ENCODE measurements around the gene OSBPL3.

OSBPL3 gene

DNA sequence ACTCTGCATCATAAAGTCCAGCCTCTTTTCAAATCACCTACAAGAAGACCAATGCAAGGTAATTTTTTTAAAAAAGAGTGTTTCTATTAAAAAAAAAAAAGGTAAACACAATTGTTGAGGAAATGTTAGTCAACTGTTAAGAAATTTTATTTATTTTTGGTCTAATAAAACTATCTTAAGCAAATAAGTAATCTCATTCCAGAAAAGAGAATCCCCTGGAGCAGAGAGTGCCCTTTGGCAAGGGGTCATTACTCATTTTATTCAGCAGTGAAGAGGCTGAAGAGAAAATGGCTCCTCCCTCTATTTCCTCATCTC, 159.3 kb downstream of the OSBPL3 start:
- DNase-seq (ENCODE audit: low spot score in 2 of 2) (no peak), ATAC-seq (ENCODE audit: low read depth) (no peak)
- H3K4me3 Mint-ChIP-seq: peak overlapping the region; percentile 61
- no peaks in the 10 kb centered on the region for H3K27me3 Mint-ChIP-seq
- peaks cover 18% of the 10 kb centered on the region for H3K36me3 Mint-ChIP-seq
- peaks cover 25% of the 10 kb centered on the region for H3K4me1 Mint-ChIP-seq
- peak overlapping the region; percentile 99 for H3K27ac Mint-ChIP-seq
- H3K9me3 Mint-ChIP-seq: no peaks in the 10 kb centered on the region

DNA sequence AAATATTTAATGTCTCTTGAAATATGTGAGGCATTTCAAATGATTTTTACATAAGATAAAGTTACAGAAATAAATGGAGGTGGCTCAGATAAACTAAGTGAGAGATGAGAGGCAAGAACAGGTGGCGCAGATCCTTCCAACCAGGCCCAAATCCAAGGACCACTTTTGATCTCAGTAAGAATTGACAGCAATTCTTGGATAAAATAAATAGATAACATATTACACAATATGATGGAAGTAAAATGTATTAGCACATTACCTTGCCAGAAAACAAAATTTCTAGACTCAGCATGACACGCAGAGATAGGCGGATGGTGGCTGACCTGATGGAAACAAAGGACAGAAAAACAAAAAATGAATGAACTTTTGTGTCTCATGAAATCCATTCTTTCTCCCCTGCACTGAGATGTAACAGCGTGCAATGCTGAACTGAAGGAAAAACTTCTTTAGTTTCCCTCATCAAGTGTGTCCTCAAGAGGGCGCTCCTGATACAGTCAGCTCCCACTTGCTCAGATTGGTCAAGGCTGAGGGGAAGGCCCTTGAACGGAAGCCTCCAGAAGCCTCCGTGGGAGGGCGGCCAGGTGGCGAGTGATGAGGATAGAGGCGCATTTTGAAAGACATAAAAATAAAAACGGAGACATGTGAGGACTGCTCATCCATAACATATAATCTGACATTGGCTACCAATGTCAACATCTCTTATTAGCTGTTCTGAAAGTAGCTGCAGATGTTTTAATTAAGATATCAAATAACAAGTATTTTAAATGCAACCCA, 159.9 kb downstream of the OSBPL3 start:
- peak overlapping the region; percentile 72 for H3K4me3 Mint-ChIP-seq
- DNase-seq (ENCODE audit: low spot score in 2 of 2) (peak; percentile 71 to 77), ATAC-seq (ENCODE audit: low read depth) (peak; percentile 44)
- H3K9me3 Mint-ChIP-seq: no peaks in the 10 kb centered on the region
- peak overlapping the region; percentile 99 for H3K27ac Mint-ChIP-seq
- H3K36me3 Mint-ChIP-seq: peaks cover 18% of the 10 kb centered on the region
- H3K4me1 Mint-ChIP-seq: peaks cover 20% of the 10 kb centered on the region
- no peaks in the 10 kb centered on the region for H3K27me3 Mint-ChIP-seq

DNA sequence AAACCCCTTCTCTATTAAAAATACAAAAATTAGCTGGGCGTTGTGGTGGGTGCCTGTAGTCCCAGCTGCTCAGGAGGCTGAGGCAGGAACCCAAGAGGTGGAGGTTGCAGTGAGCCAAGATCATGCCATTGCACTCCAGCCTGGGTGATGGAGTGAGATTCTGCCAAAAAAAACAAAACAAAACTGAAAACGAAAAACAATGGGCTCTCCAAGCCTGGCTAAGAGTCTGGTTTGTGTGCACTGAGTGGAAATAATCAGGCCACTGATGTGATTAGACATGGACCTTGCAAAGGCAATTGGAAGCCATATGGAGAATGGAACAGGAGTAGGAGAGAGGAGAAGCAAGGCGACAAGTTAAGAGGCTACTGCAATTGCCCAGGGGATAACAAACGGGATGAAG, 162.6 kb downstream of the OSBPL3 start:
- H3K4me3 Mint-ChIP-seq: no peak overlapping the region
- H3K9me3 Mint-ChIP-seq: no peaks in the 10 kb centered on the region
- H3K27ac Mint-ChIP-seq: peak overlapping the region; percentile 43
- ATAC-seq (ENCODE audit: low read depth): no peak
- peaks cover 13% of the 10 kb centered on the region for H3K4me1 Mint-ChIP-seq
- no peak for DNase-seq (ENCODE audit: low spot score in 2 of 2)
- no peaks in the 10 kb centered on the region for H3K27me3 Mint-ChIP-seq
- peaks cover 21% of the 10 kb centered on the region for H3K36me3 Mint-ChIP-seq

DNA sequence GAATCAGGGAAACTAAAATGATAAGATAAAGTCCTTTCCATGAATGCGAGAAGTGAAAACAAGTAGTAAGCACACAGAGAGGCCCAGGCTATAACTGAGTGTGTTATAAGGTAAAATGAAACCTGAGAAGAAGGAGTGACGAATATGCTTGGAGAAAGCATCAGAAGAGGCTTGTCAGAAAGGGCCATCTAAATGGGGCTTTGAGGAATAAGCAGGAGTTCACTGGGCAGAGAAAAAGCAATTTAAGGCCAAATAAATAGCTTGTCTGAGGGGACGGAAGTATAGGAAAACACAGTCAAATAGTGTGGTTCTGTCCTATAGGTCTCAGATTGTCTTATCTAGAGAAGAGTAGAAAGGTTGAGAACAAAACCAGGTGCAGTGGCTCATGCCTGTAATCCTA, 163.1 kb downstream of the OSBPL3 start:
- Mint-ChIP-seq H3K27ac (peak overlapping the region; percentile 29), H3K4me3 (no peak overlapping the region), H3K4me1 (peaks cover 13% of the 10 kb centered on the region), H3K36me3 (peaks cover 21% of the 10 kb centered on the region), H3K9me3 (no peaks in the 10 kb centered on the region), H3K27me3 (no peaks in the 10 kb centered on the region)
- ATAC-seq (ENCODE audit: low read depth) (no peak), DNase-seq (ENCODE audit: low spot score in 2 of 2) (no peak)

DNA sequence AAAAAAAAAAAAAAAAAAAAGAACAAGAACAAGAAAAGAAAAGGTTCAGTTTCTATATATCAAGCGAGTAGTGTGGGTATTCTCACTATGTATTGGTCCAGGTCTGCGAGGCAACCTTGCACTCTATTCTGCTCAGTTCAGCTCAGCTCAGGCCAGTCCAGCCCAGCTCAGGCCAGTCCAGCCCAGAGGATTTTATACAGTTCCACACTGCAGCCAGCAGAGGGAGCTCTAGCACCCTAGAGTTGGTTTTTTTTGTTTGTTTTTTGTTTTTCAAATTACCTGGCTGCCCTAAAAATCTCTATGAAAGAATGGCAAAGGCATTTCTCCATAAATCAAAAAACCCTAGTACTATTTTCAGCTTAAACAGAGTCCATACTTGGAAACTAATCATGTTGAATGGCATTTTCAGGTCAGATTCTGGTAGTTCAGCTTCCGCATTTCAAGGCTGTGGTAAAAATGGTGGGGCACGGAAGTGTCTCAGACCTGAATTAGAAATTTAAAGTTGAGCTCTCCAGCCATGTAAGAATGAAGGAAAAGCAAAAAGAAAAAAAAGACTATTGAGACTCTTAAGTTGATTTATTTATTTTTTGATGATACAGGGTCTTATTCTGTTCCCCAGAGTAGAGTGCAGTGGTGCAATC, 167.6 kb downstream of the OSBPL3 start:
- DNase-seq (ENCODE audit: low spot score in 2 of 2) (peak; percentile 36 to 38), ATAC-seq (ENCODE audit: low read depth) (peak; percentile 59)
- Mint-ChIP-seq H3K27ac (no peak overlapping the region), H3K9me3 (no peaks in the 10 kb centered on the region), H3K27me3 (no peaks in the 10 kb centered on the region), H3K4me1 (no peaks in the 10 kb centered on the region), H3K4me3 (no peak overlapping the region), H3K36me3 (peaks cover 35% of the 10 kb centered on the region)

DNA sequence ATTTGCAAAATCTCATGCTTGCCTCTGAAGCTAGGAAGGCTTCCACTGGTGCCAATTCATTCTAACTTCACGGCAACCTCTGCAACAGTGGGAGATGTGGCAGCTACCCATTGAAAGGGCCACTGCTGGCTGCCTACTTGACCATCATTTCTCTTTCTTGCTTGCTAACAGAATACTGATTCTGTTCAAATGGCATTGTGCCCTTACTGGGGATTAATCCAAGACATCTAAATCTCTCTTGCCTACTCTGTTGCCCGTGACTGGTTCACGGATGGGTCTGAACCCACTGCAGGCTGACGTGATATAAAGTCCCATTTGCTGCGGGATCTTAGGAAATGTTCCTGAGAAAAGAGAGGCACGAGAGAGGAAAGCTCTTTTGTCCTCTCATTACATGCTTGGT, 171.5 kb downstream of the OSBPL3 start:
- ATAC-seq (ENCODE audit: low read depth) (no peak), DNase-seq (ENCODE audit: low spot score in 2 of 2) (no peak)
- H3K36me3 Mint-ChIP-seq: peaks cover 37% of the 10 kb centered on the region
- H3K9me3 Mint-ChIP-seq: no peaks in the 10 kb centered on the region
- H3K4me1 Mint-ChIP-seq: no peaks in the 10 kb centered on the region
- no peaks in the 10 kb centered on the region for H3K27me3 Mint-ChIP-seq
- no peak overlapping the region for H3K27ac Mint-ChIP-seq
- no peak overlapping the region for H3K4me3 Mint-ChIP-seq

DNA sequence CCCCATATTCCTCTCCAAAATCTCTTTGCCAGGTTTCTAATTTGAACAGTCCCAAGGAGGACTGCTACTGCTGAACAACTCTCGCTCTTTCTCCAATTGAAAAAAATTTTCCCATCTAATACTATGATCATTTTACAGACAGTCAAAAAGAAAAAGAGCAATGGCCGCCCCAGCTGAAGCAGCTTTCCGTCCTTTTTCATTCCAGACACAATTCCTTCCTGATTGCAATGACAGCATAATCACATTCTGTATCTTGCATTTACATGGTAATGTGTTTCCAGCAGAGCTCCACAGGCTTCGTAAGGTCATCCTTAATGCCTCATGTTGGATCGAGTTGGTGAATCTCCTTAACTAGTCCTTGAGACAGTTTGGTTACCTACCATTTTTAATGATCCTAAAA, 177.7 kb downstream of the OSBPL3 start:
- no peaks in the 10 kb centered on the region for H3K27me3 Mint-ChIP-seq
- H3K4me1 Mint-ChIP-seq: no peaks in the 10 kb centered on the region
- no peak overlapping the region for H3K4me3 Mint-ChIP-seq
- ATAC-seq (ENCODE audit: low read depth) (no peak), DNase-seq (ENCODE audit: low spot score in 2 of 2) (no peak)
- no peaks in the 10 kb centered on the region for H3K9me3 Mint-ChIP-seq
- peaks cover 39% of the 10 kb centered on the region for H3K36me3 Mint-ChIP-seq
- H3K27ac Mint-ChIP-seq: no peak overlapping the region

DNA sequence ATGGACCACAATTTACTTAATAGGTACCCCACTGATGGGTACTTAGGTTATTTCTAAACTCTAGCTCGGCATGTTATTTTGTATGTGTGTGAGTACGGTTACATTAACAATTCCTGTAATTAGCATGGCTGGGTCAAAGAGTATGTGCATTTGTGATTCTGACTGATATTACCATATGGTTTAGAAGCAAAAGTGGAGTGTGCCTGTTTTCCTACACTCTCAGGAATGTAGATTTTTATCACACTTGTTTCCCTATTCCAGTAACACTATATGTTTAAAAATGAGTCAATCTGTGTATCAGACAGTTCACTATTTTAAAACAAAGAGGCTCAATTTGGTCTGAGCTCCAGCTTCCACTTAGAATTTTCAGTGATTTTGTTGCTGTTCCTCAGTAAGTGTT, 178.1 kb downstream of the OSBPL3 start:
- H3K4me3 Mint-ChIP-seq: no peak overlapping the region
- no peaks in the 10 kb centered on the region for H3K9me3 Mint-ChIP-seq
- H3K27ac Mint-ChIP-seq: no peak overlapping the region
- H3K4me1 Mint-ChIP-seq: no peaks in the 10 kb centered on the region
- no peak for ATAC-seq (ENCODE audit: low read depth)
- H3K27me3 Mint-ChIP-seq: no peaks in the 10 kb centered on the region
- DNase-seq (ENCODE audit: low spot score in 2 of 2): no peak
- H3K36me3 Mint-ChIP-seq: peaks cover 41% of the 10 kb centered on the region

DNA sequence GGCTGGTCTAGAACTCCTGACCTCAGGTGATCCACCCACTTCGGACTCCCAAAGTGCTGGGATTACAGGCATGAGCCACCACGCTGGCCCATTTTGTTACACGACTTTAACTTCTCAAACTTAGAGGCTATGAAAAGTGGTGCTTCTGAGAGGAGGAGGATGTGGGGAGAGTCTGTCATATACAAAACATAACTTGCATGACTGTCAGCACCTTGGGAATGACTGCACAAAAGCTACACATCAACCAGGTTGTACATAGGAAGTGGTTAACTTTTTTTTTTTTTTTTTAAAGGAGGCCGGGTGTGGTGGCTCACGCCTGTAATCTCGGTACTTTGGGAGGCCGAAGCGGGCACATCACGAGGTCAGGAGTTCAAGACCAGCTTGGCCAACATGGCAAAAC, 179.3 kb downstream of the OSBPL3 start:
- DNase-seq (ENCODE audit: low spot score in 2 of 2) (no peak), ATAC-seq (ENCODE audit: low read depth) (no peak)
- peaks cover 44% of the 10 kb centered on the region for H3K36me3 Mint-ChIP-seq
- peaks cover 1% of the 10 kb centered on the region for H3K4me1 Mint-ChIP-seq
- H3K27me3 Mint-ChIP-seq: no peaks in the 10 kb centered on the region
- no peak overlapping the region for H3K27ac Mint-ChIP-seq
- no peaks in the 10 kb centered on the region for H3K9me3 Mint-ChIP-seq
- no peak overlapping the region for H3K4me3 Mint-ChIP-seq

DNA sequence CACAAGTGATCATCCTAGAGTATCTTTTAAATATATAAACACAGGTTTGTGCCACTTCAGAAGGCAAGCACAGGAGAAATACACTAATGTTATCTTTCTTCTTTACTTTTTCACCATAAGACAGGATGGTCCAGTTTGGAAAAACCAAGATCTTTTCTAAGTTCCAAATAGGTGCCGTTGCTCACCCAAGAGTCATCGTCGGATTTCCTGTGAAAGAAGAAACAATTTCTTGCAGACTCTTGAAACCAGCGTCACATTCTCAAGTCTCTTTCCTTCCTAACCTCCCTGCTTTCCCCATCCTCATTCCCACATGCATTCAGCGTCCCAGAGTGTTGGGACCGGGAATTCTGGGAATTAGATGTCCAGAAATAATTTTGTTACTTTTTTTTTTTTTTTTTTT, 179.9 kb downstream of the OSBPL3 start:
- Mint-ChIP-seq H3K4me3 (no peak overlapping the region), H3K27me3 (no peaks in the 10 kb centered on the region), H3K27ac (no peak overlapping the region), H3K4me1 (peaks cover 3% of the 10 kb centered on the region), H3K9me3 (no peaks in the 10 kb centered on the region), H3K36me3 (peaks cover 45% of the 10 kb centered on the region)
- DNase-seq (ENCODE audit: low spot score in 2 of 2) (no peak), ATAC-seq (ENCODE audit: low read depth) (no peak)

DNA sequence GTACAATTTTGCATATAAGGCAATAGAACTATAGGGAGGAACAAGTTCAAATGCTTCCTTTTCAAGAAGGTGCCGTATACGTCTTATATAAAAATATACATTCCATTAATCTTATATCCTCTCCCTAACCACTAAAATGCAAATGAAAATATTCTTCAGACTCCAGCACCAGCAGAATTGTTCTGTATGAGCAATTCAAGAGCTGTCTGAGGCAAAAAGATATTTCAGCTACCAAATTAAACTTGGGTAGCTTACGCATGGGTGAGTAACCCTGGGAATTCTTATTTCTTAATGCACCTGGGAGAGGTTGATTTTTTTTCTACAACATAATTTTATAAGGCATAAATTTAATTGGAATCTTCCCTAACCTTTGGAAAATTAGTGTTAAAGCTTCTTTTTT, 180.5 kb downstream of the OSBPL3 start:
- no peaks in the 10 kb centered on the region for H3K9me3 Mint-ChIP-seq
- no peak overlapping the region for H3K27ac Mint-ChIP-seq
- peaks cover 43% of the 10 kb centered on the region for H3K36me3 Mint-ChIP-seq
- no peaks in the 10 kb centered on the region for H3K27me3 Mint-ChIP-seq
- H3K4me1 Mint-ChIP-seq: peaks cover 8% of the 10 kb centered on the region
- DNase-seq (ENCODE audit: low spot score in 2 of 2): no peak
- no peak overlapping the region for H3K4me3 Mint-ChIP-seq
- ATAC-seq (ENCODE audit: low read depth): no peak

DNA sequence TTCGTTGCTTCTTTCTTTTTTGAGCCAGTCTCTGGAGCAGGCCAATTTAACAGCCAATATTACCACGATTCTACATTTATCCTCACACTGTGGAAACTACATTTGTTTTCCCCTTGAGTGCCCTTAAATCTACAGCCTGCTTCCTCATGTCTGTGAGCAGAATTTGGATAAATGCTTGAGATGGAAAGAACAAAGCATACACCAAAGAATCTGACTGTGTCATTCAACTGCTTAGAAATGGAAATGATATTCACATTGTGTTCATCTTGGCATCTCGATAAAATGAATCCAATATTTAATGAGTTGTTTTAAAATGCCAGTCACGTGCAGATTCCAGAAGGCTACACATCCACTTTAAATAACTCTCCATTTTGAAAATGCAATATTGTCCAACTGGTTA, 181.7 kb downstream of the OSBPL3 start:
- no peak for DNase-seq (ENCODE audit: low spot score in 2 of 2)

DNA sequence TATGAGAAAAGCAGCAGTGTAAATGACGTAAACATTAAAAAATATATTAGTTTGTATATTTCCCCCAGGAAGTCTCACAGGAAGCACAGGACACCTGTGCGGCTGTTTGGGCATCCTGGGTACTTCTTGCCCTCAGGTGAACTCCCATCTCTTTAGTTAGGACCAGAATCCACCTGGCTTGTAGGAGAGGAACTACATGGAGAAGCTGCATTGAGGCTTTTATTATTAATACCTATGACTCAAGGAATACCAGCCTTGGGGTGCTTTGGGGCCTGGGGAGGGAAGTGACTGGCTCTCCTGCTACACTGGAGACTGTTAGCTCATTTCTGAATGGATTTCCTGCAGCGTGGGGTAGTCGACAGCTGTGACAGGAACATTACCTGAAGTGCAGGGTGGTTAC, 182.7 kb downstream of the OSBPL3 start:
- peaks cover 31% of the 10 kb centered on the region for H3K36me3 Mint-ChIP-seq
- H3K27ac Mint-ChIP-seq: no peak overlapping the region
- no peaks in the 10 kb centered on the region for H3K27me3 Mint-ChIP-seq
- peaks cover 13% of the 10 kb centered on the region for H3K4me1 Mint-ChIP-seq
- no peaks in the 10 kb centered on the region for H3K9me3 Mint-ChIP-seq
- H3K4me3 Mint-ChIP-seq: no peak overlapping the region
- DNase-seq (ENCODE audit: low spot score in 2 of 2): no peak
- ATAC-seq (ENCODE audit: low read depth): no peak

More for the DNA sequence above, 181.7 kb downstream of the OSBPL3 start:
- Mint-ChIP-seq H3K9me3 (no peaks in the 10 kb centered on the region), H3K36me3 (peaks cover 37% of the 10 kb centered on the region), H3K4me3 (no peak overlapping the region), H3K27me3 (no peaks in the 10 kb centered on the region), H3K4me1 (peaks cover 13% of the 10 kb centered on the region), H3K27ac (no peak overlapping the region)
- ATAC-seq (ENCODE audit: low read depth): no peak

DNA sequence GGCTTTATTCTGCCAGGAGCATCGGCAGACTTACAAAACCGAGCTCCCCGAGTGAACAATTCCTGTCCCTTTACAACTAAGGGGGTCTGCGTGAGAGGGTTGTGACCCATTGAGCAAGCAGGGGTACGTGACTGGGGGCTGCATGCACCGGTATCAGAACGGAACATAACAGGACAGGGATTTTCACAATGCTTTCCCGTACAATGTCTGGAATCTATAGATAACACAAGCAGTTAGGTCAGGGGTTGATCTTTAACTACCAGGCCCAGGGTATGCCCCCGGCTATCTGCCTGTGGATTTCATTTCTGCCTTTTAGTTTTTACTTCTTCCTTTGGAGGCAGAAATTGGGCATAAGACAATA, 184.6 kb downstream of the OSBPL3 start:
- H3K36me3 Mint-ChIP-seq: peaks cover 21% of the 10 kb centered on the region
- H3K27ac Mint-ChIP-seq: peak overlapping the region; percentile 11
- peaks cover 13% of the 10 kb centered on the region for H3K4me1 Mint-ChIP-seq
- H3K9me3 Mint-ChIP-seq: no peaks in the 10 kb centered on the region
- H3K27me3 Mint-ChIP-seq: no peaks in the 10 kb centered on the region
- H3K4me3 Mint-ChIP-seq: no peak overlapping the region
- no peak for ATAC-seq (ENCODE audit: low read depth)
- no peak for DNase-seq (ENCODE audit: low spot score in 2 of 2)

Data from memory B cell (primary cell).